ENCODE measurements around the gene POGK.
"Not testable (repeated sequence)": the region's sequence is repeated elsewhere in the genome, so short reads cannot be mapped to it uniquely, and the experiment has no call there.

Gene POGK

GRCh38 chr1:166857995-166858394 is 18.7 kb downstream of the POGK start:
- DNase-seq: no peak

GRCh38 chr1:166858726-166859419 is 19.6 kb downstream of the POGK start:
- DNase-seq: no peak

GRCh38 chr1:166859597-166859996 is 20.3 kb downstream of the POGK start:
- DNase-seq: no peak

- no peak for DNase-seq
Measured at GRCh38 chr1:166865926-166866325, 26.7 kb downstream of the POGK start.

- no peak for DNase-seq
Measured at GRCh38 chr1:166868639-166869038, 29.4 kb downstream of the POGK start.

- no peak for DNase-seq
Measured at GRCh38 chr1:166869318-166870099, 30.2 kb downstream of the POGK start.

GRCh38 chr1:166870584-166870983 is 31.3 kb downstream of the POGK start:
- no peak for DNase-seq

GRCh38 chr1:166874464-166874863 is 35.2 kb downstream of the POGK start:
- no peak for DNase-seq

- DNase-seq: no peak
Measured at GRCh38 chr1:166875302-166875733, 36.0 kb downstream of the POGK start.

GRCh38 chr1:166875734-166876539 is 36.7 kb downstream of the POGK start, which contains the start of gene TADA1:
TADA1 (minus strand) TSS chr1:166876264; CDS start chr1:166876233, 31 bp downstream.
- peak; percentile 97 for DNase-seq

GRCh38 chr1:166876540-166876838 is 37.2 kb downstream of the POGK start:
- DNase-seq: no peak

- not testable (repeated sequence) for DNase-seq
Measured at GRCh38 chr1:166878173-166878917, 39.1 kb downstream of the POGK start.

GRCh38 chr1:166882893-166883292 is 43.6 kb downstream of the POGK start:
- no peak for DNase-seq

GRCh38 chr1:166884040-166884642 is 44.9 kb downstream of the POGK start:
- DNase-seq: no peak

- no peak for DNase-seq
Measured at GRCh38 chr1:166884971-166885370, 45.7 kb downstream of the POGK start.

- DNase-seq: no peak
Measured at GRCh38 chr1:166888373-166889111, 49.3 kb downstream of the POGK start.

- DNase-seq: no peak
Measured at GRCh38 chr1:166889776-166890175, 50.5 kb downstream of the POGK start.

GRCh38 chr1:166895766-166896165 is 56.5 kb downstream of the POGK start:
- no peak for DNase-seq

- DNase-seq: no peak
Measured at GRCh38 chr1:166899769-166900168, 60.5 kb downstream of the POGK start.

GRCh38 chr1:166900987-166901386 is 61.7 kb downstream of the POGK start:
- no peak for DNase-seq

- DNase-seq: no peak
Measured at GRCh38 chr1:166902279-166902678, 63.0 kb downstream of the POGK start.

- DNase-seq: no peak
Measured at GRCh38 chr1:166903232-166903631, 64.0 kb downstream of the POGK start.

All from activated gamma-delta T cell (primary cell).